ENCODE data around the gene ALPL.

- TF ChIP-seq POLR2A (IDR thresholded peaks at IDR 0.05), result no peak
- TF ChIP-seq CTCF (IDR thresholded peaks at IDR 0.05), result no peak
- TF ChIP-seq POLR2AphosphoS5 (IDR thresholded peaks at IDR 0.05), result no peak
Observed at GRCh38 chr1:21489146-21489545, 20.1 kb upstream of the ALPL start.

Measured in prostate gland (tissue), 2 donors.